Measurements from ENCODE around the gene MEF2A. TPM values are rescaled to one million over a fixed set of nuclear protein-coding genes. Genes with fewer than 3 reads are reported as not detected.

The MEF2A gene
- total RNA-seq, 1 experiment from 2014 or later = 21.3 TPM

DNA sequence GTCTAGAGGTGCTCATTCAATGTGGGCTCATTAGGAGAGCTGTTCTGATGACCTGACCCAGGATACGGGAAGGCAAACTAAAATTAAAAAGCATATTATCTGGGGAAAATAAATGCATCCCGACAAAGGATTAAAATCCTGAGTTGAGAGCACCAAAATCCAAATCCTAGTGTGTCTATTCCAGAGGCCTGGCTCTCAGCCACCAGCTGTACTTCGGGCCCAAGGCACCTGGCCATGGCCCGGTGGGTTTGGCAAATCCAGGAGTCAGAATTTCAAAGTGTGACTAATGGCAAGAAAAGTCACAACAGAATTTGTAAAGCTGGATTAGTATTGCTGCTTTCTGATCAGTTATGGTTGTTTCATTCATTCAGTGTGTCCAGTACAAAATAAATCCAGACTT lies 170.1 kb downstream of the MEF2A start:
- Histone ChIP-seq H3K27ac (ENCODE audit: low read length) (no peak overlapping the region), H3K4me1 (ENCODE audit: insufficient read depth, low read length) (no peaks in the 10 kb centered on the region), H3K36me3 (ENCODE audit: low read depth, low read length) (no peaks in the 10 kb centered on the region), H3K9me2 (replicated peaks; ENCODE audit: low read length) (no peaks in the 10 kb centered on the region), H3F3A (ENCODE audit: low read length, unreplicated experiment) (no peaks in the 10 kb centered on the region), H3K4me2 (ENCODE audit: low read length) (no peak overlapping the region), H3K79me2 (ENCODE audit: low read length) (no peaks in the 10 kb centered on the region), H3K4me3 (ENCODE audit: low read length) (no peak overlapping the region), H3K9ac (ENCODE audit: low read length) (no peak overlapping the region), H3K27me3 (ENCODE audit: low read length) (no peaks in the 10 kb centered on the region), H4K20me1 (ENCODE audit: low read length) (no peaks in the 10 kb centered on the region), H2AFZ (ENCODE audit: low read length) (no peak overlapping the region), H3K9me3 (ENCODE audit: low read length) (no peaks in the 10 kb centered on the region)
- BruUV-seq (replicated peaks) = no TSS peak
- no peak for TF ChIP-seq EZH2 (IDR thresholded peaks at IDR 0.05; ENCODE audit: low read length, unreplicated experiment)
- TF ChIP-seq, protein P1, sequence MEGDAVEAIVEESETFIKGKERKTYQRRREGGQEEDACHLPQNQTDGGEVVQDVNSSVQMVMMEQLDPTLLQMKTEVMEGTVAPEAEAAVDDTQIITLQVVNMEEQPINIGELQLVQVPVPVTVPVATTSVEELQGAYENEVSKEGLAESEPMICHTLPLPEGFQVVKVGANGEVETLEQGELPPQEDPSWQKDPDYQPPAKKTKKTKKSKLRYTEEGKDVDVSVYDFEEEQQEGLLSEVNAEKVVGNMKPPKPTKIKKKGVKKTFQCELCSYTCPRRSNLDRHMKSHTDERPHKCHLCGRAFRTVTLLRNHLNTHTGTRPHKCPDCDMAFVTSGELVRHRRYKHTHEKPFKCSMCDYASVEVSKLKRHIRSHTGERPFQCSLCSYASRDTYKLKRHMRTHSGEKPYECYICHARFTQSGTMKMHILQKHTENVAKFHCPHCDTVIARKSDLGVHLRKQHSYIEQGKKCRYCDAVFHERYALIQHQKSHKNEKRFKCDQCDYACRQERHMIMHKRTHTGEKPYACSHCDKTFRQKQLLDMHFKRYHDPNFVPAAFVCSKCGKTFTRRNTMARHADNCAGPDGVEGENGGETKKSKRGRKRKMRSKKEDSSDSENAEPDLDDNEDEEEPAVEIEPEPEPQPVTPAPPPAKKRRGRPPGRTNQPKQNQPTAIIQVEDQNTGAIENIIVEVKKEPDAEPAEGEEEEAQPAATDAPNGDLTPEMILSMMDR (conservative IDR thresholded peaks at IDR 0.05; ENCODE audit: low read depth, low read length) = no peak
- TF ChIP-seq EZH2phosphoT487 (IDR thresholded peaks at IDR 0.05; ENCODE audit: borderline replicate concordance, low read length) = no peak
- CTCF ChIA-PET = no interaction called here
- ATAC-seq (no peak), DNase-seq (no peak)
- intact Hi-C loops (cut with micrococcal nuclease) = no loop called here
- POLR2A ChIA-PET (ENCODE audit: unreplicated experiment) = no interaction called here

DNA sequence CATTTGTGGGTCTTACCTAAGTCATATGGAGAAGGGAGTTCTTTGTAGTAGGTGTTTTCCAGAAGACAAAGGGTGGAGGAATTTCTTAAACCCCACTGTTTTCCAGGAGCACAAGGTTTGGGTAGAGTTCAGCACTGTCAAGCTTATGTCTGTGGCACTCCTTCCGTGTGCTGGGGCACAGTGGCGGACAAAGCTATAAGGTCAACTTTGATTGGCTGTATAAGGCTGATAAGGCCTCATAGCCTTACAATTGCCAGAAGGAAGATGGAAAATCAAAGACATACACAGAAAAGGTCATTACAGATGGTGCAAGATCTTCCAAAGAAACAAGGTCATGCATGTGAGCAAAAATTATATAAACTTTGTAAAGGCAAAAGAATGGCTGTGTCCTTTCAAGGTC lies 170.9 kb downstream of the MEF2A start:
- Histone ChIP-seq H3K9ac (ENCODE audit: low read length) (no peak overlapping the region), H3K4me2 (ENCODE audit: low read length) (no peak overlapping the region), H3K9me2 (replicated peaks; ENCODE audit: low read length) (no peaks in the 10 kb centered on the region), H3K4me3 (ENCODE audit: low read length) (no peak overlapping the region), H4K20me1 (ENCODE audit: low read length) (no peaks in the 10 kb centered on the region), H3K36me3 (ENCODE audit: low read depth, low read length) (no peaks in the 10 kb centered on the region), H3K4me1 (ENCODE audit: insufficient read depth, low read length) (no peaks in the 10 kb centered on the region), H3K27ac (ENCODE audit: low read length) (no peak overlapping the region), H3K79me2 (ENCODE audit: low read length) (no peaks in the 10 kb centered on the region), H2AFZ (ENCODE audit: low read length) (no peak overlapping the region), H3K27me3 (ENCODE audit: low read length) (no peaks in the 10 kb centered on the region), H3F3A (ENCODE audit: low read length, unreplicated experiment) (no peaks in the 10 kb centered on the region), H3K9me3 (ENCODE audit: low read length) (no peaks in the 10 kb centered on the region)
- ATAC-seq (no peak), DNase-seq (no peak)
- TF ChIP-seq, protein P1 (conservative IDR thresholded peaks at IDR 0.05; ENCODE audit: low read depth, low read length) = no peak
- no peak for TF ChIP-seq EZH2 (IDR thresholded peaks at IDR 0.05; ENCODE audit: low read length, unreplicated experiment)
- no peak for TF ChIP-seq EZH2phosphoT487 (IDR thresholded peaks at IDR 0.05; ENCODE audit: borderline replicate concordance, low read length)
- ChIA-PET POLR2A (ENCODE audit: unreplicated experiment) (no interaction called here), CTCF (no interaction called here)
- no TSS peak for BruUV-seq (replicated peaks)
- intact Hi-C loops (cut with micrococcal nuclease) = no loop called here

DNA sequence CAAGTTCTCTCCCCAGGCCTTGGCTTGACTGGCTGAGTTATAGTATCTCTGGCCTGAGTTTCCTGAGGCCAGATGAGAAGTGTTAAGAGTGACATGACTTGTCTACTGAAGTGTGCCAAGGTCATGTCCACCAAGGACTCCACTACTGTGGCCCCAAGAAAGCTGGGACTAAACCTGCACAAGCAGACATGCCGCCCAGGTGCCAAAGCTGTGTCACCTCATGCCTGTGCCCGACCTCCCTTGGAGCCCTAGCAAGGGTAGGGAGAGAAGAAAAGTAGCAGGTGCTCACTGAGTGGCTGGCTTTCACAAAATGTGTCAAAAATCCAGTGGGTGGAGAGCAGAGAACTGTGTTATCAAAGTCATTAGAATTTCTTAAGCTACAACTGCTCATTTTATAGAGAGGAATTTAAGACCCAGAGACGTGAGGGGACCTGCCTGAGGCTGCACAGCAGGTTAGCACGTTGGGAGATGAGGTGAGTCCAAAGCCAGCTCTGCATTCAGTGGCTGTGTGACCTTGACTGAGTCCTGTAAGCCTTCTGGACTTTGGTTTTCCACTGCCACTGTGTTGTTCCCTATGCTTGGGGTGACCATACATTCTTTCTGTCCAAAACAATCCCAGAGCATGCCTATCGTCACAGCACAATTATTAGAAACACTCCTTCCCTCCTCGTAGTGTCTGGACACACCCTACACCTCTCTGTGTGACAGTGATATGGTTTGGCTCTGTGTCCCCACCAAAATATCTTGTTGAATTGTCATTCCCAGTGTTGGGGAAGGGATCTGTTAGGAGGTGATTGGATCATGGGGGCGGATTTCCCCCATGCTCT lies 172.4 kb downstream of the MEF2A start:
- H3K9ac ChIP-seq (ENCODE audit: low read length) = no peak overlapping the region
- no peaks in the 10 kb centered on the region for H3K9me2 ChIP-seq (replicated peaks; ENCODE audit: low read length)
- CTCF ChIA-PET = no interaction called here
- H3K27me3 ChIP-seq (ENCODE audit: low read length) = no peaks in the 10 kb centered on the region
- no peak overlapping the region for H3K27ac ChIP-seq (ENCODE audit: low read length)
- H4K20me1 ChIP-seq (ENCODE audit: low read length) = no peaks in the 10 kb centered on the region
- intact Hi-C loops (cut with micrococcal nuclease) = no loop called here
- no peaks in the 10 kb centered on the region for H3K9me3 ChIP-seq (ENCODE audit: low read length)
- no peaks in the 10 kb centered on the region for H3F3A ChIP-seq (ENCODE audit: low read length, unreplicated experiment)
- H3K4me1 ChIP-seq (ENCODE audit: insufficient read depth, low read length) = no peaks in the 10 kb centered on the region
- H3K36me3 ChIP-seq (ENCODE audit: low read depth, low read length) = no peaks in the 10 kb centered on the region
- POLR2A ChIA-PET (ENCODE audit: unreplicated experiment) = no interaction called here
- no peaks in the 10 kb centered on the region for H3K79me2 ChIP-seq (ENCODE audit: low read length)
- H3K4me3 ChIP-seq (ENCODE audit: low read length) = no peak overlapping the region
- DNase-seq (no peak), ATAC-seq (no peak)
- no TSS peak for BruUV-seq (replicated peaks)
- no peak overlapping the region for H3K4me2 ChIP-seq (ENCODE audit: low read length)
- TF ChIP-seq, protein P1 (conservative IDR thresholded peaks at IDR 0.05; ENCODE audit: low read depth, low read length) = no peak
- no peak for TF ChIP-seq EZH2 (IDR thresholded peaks at IDR 0.05; ENCODE audit: low read length, unreplicated experiment)
- TF ChIP-seq EZH2phosphoT487 (IDR thresholded peaks at IDR 0.05; ENCODE audit: borderline replicate concordance, low read length) = no peak
- no peak overlapping the region for H2AFZ ChIP-seq (ENCODE audit: low read length)
